T-helper 2 cell treated with Interferon-gamma antibody and Interleukin-4, amounts not matched to agents 100 ng/mL and 5 ng/mL, for 36 hours (primary cell): Measurements from ENCODE around the gene CLEC18C. TPM values are rescaled to one million over a fixed set of nuclear protein-coding genes. Genes with fewer than 3 reads are reported as not detected.
"Not testable (repeated sequence)": the region's sequence is repeated elsewhere in the genome, so short reads cannot be mapped to it uniquely, and the experiment has no call there.

Source experiments
- intact Hi-C: fragments of 100-400 bp; cut with micrococcal nuclease; formaldehyde crosslinking; loops from one replicate; pipeline ENCODE4 v1.15.1; 2023
- total RNA-seq: library from RNA; stranded (reverse); gene quantifications from 2 replicates; pipeline ENCODE4 v1.2.3, GENCODE V29; 2022

CLEC18C gene
- total RNA-seq, 1 donor from 2014 or later: 0.16 TPM

GRCh38 chr16:70206382-70206781, 32.8 kb downstream of the CLEC18C start:
- intact Hi-C loops: not testable (repeated sequence)

- intact Hi-C loops: not testable (repeated sequence)
These were observed 45.0 kb downstream of the CLEC18C start for GRCh38 chr16:70218586-70218985.

GRCh38 chr16:70222574-70222973, 49.0 kb downstream of the CLEC18C start:
- intact Hi-C loops: not testable (repeated sequence)

GRCh38 chr16:70223216-70223615, 49.6 kb downstream of the CLEC18C start:
- intact Hi-C loops: not testable (repeated sequence)

GRCh38 chr16:70223971-70224513, 50.5 kb downstream of the CLEC18C start:
- intact Hi-C loops: not testable (repeated sequence)

- intact Hi-C loops: not testable (repeated sequence)
These were observed 51.1 kb downstream of the CLEC18C start for GRCh38 chr16:70224645-70225044.

- intact Hi-C loops: not testable (repeated sequence)
These were observed 51.8 kb downstream of the CLEC18C start for GRCh38 chr16:70225430-70225829.

- intact Hi-C loops: not testable (repeated sequence)
These were observed 52.4 kb downstream of the CLEC18C start for GRCh38 chr16:70226024-70226423.

GRCh38 chr16:70231831-70232230, 58.2 kb downstream of the CLEC18C start:
- intact Hi-C loops: not testable (repeated sequence)

Other genes with a start within 250 kb of the CLEC18C start
- 0.82 and 0.89 TPM in 2 replicates for gene CLEC18A, start 222.5 kb upstream of the CLEC18C start, total RNA-seq
- 39.0 and 39.4 TPM in 2 replicates for gene PDPR, start 59.5 kb upstream of the CLEC18C start, total RNA-seq
- gene EXOSC6, start 78.2 kb downstream of the CLEC18C start, total RNA-seq: 28.7 and 28.9 TPM in 2 replicates
- gene AARS1, start 115.7 kb downstream of the CLEC18C start, total RNA-seq: 80.5 and 82.8 TPM in 2 replicates
- 32.3 and 33.8 TPM in 2 replicates for gene DDX19B, start 125.4 kb downstream of the CLEC18C start, total RNA-seq
- 43.2 and 44.5 TPM in 2 replicates for gene DDX19A, start 173.1 kb downstream of the CLEC18C start, total RNA-seq